Measurements from ENCODE around the gene PARS2.

GRCh38 chr1:54736685-54737084 is 27.6 kb downstream of the PARS2 start:
- TF ChIP-seq POLR2A (IDR thresholded peaks at IDR 0.05): no peak
- TF ChIP-seq, protein P1, sequence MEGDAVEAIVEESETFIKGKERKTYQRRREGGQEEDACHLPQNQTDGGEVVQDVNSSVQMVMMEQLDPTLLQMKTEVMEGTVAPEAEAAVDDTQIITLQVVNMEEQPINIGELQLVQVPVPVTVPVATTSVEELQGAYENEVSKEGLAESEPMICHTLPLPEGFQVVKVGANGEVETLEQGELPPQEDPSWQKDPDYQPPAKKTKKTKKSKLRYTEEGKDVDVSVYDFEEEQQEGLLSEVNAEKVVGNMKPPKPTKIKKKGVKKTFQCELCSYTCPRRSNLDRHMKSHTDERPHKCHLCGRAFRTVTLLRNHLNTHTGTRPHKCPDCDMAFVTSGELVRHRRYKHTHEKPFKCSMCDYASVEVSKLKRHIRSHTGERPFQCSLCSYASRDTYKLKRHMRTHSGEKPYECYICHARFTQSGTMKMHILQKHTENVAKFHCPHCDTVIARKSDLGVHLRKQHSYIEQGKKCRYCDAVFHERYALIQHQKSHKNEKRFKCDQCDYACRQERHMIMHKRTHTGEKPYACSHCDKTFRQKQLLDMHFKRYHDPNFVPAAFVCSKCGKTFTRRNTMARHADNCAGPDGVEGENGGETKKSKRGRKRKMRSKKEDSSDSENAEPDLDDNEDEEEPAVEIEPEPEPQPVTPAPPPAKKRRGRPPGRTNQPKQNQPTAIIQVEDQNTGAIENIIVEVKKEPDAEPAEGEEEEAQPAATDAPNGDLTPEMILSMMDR (IDR thresholded peaks at IDR 0.05): no peak
- TF ChIP-seq POLR2AphosphoS5 (IDR thresholded peaks at IDR 0.05): no peak
- no peak for TF ChIP-seq EP300 (IDR thresholded peaks at IDR 0.05)
